WTC11 (cell line): ENCODE data around the gene AKR7A2. TPM values are rescaled to one million over a fixed set of nuclear protein-coding genes. Genes with fewer than 3 reads are reported as not detected.

Experiments used
- ATAC-seq: fragments of 200-7000 bp; cut with Tn5 transposase; 2 replicates; pipeline ENCODE4 v1.10.0; 2021; ENCODE audit warnings: mild to moderate bottlenecking, moderate library complexity
- CTCF ChIA-PET: fragments of 300-600 bp; sonication (Branson Sonifier 250); formaldehyde crosslinking; loops from one replicate; lab custom pipeline; 2021; ENCODE audit warnings: antibody characterized with exemption; lab: Charles Lee
- POLR2A ChIA-PET: fragments of 350-600 bp; sonication (Branson Sonifier 250); formaldehyde crosslinking; loops from one replicate; lab custom pipeline; 2021; ENCODE audit warnings: antibody characterized with exemption; lab: Charles Lee
- DNase-seq: peaks from one replicate; pipeline ENCODE4 v3.0.0; 2021; ENCODE audit warnings: low spot score
- H3K27ac Mint-ChIP-seq: 2 replicates; pipeline ENCODE4 v1.8.0; 2021; ENCODE audit warnings: mixed read lengths
- H3K27me3 Mint-ChIP-seq: 2 replicates; pipeline ENCODE4 v1.8.0; 2021; ENCODE audit warnings: low read depth, mild to moderate bottlenecking, moderate library complexity, mixed read lengths
- H3K36me3 Mint-ChIP-seq: 2 replicates; pipeline ENCODE4 v1.8.0; 2021; ENCODE audit warnings: mixed read lengths
- H3K4me1 Mint-ChIP-seq: 2 replicates; pipeline ENCODE4 v1.8.0; 2022; ENCODE audit warnings: mixed read lengths
- H3K4me3 Mint-ChIP-seq: 2 replicates; pipeline ENCODE4 v1.8.0; 2021; ENCODE audit warnings: mild to moderate bottlenecking, moderate library complexity, mixed read lengths
- H3K9me3 Mint-ChIP-seq: 2 replicates; pipeline ENCODE4 v1.8.0; 2021; ENCODE audit warnings: mixed read lengths
- CREB1 ChIP-seq: sonication (generic); formaldehyde crosslinking; IDR thresholded peaks from 2 replicates; pipeline ENCODE4 v1.8.0; 2023; ENCODE audit warnings: mild to moderate bottlenecking, missing genetic modification reagents
- EMX1 ChIP-seq: fragments of 250-450 bp; sonication (Bioruptor Pico); IDR thresholded peaks from 2 replicates; pipeline ENCODE4 v1.8.0; 2021; ENCODE audit warnings: mild to moderate bottlenecking
- ESRRA ChIP-seq: sonication (generic); formaldehyde crosslinking; IDR thresholded peaks from 2 replicates; pipeline ENCODE4 v1.8.1; 2022; ENCODE audit warnings: mild to moderate bottlenecking, missing genetic modification reagents, borderline replicate concordance
- GRHL2 ChIP-seq: fragments of 250-450 bp; sonication (Bioruptor Pico); IDR thresholded peaks from 2 replicates; pipeline ENCODE4 v1.8.0; 2022; ENCODE audit warnings: mild to moderate bottlenecking, moderate library complexity; ENCODE audit not compliant: insufficient replicate concordance, severe bottlenecking
- MXD4 ChIP-seq: fragments of 250-450 bp; sonication (Bioruptor Pico); IDR thresholded peaks from 2 replicates; pipeline ENCODE4 v1.8.0; 2021; ENCODE audit warnings: mild to moderate bottlenecking, moderate library complexity, borderline replicate concordance
- NR1H2 ChIP-seq: sonication (generic); formaldehyde crosslinking; IDR thresholded peaks from 2 replicates; pipeline ENCODE4 v1.9.0; 2021; ENCODE audit warnings: mild to moderate bottlenecking, moderate library complexity, missing genetic modification reagents
- NR3C1 ChIP-seq: sonication (generic); formaldehyde crosslinking; conservative IDR thresholded peaks from 2 replicates; pipeline ENCODE4 v1.8.1; 2023; ENCODE audit warnings: low read depth, mild to moderate bottlenecking, missing genetic modification reagents
- RELA ChIP-seq: sonication (generic); formaldehyde crosslinking; IDR thresholded peaks from 2 replicates; pipeline ENCODE4 v1.8.1; 2022; ENCODE audit warnings: missing genetic modification reagents, mild to moderate bottlenecking, borderline replicate concordance
- SMAD3 ChIP-seq: sonication (generic); formaldehyde crosslinking; IDR thresholded peaks from 2 replicates; pipeline ENCODE4 v1.8.0; 2022; ENCODE audit warnings: missing genetic modification reagents, mild to moderate bottlenecking, borderline replicate concordance
- TCF7 ChIP-seq: sonication (generic); formaldehyde crosslinking; IDR thresholded peaks from 2 replicates; pipeline ENCODE4 v1.8.0; 2022; ENCODE audit warnings: mild to moderate bottlenecking, low read depth, missing genetic modification reagents, moderate library complexity
- ZNF121 ChIP-seq: sonication (generic); formaldehyde crosslinking; IDR thresholded peaks from 2 replicates; pipeline ENCODE4 v1.8.0; 2023; ENCODE audit warnings: missing genetic modification reagents
- ZNF416 ChIP-seq: fragments of 250-450 bp; sonication (Bioruptor Pico); IDR thresholded peaks from 2 replicates; pipeline ENCODE4 v1.9.0; 2021; ENCODE audit warnings: mild to moderate bottlenecking, inconsistent platforms
- ZNF423 ChIP-seq: fragments of 250-450 bp; sonication (Bioruptor Pico); IDR thresholded peaks from 2 replicates; pipeline ENCODE4 v2.1.2; 2022; ENCODE audit warnings: mild to moderate bottlenecking, moderate library complexity
- total RNA-seq: library from RNA; stranded (reverse); gene quantifications from 3 replicates; pipeline ENCODE4 v1.2.3, GENCODE V29; 2021
- TF ChIP-seq, protein P1 (sequence below): fragments of 250-450 bp; sonication (Bioruptor Pico); IDR thresholded peaks from 2 replicates; pipeline ENCODE4 v1.9.0; 2021; ENCODE audit warnings: mild to moderate bottlenecking
- TF ChIP-seq, protein P2 (sequence below): sonication (generic); formaldehyde crosslinking; IDR thresholded peaks from 2 replicates; pipeline ENCODE4 v1.8.0; 2022; ENCODE audit warnings: mild to moderate bottlenecking, missing genetic modification reagents
- TF ChIP-seq, protein P3 (sequence below): sonication (generic); formaldehyde crosslinking; IDR thresholded peaks from 2 replicates; pipeline ENCODE4 v1.8.0; 2022; ENCODE audit warnings: missing genetic modification reagents
- TF ChIP-seq, protein P4 (sequence below): fragments of 200-600 bp; IDR thresholded peaks from 2 replicates; pipeline ENCODE4 v1.8.0; 2022; ENCODE audit warnings: antibody characterized with exemption
- TF ChIP-seq, protein P5 (sequence below): sonication (generic); formaldehyde crosslinking; IDR thresholded peaks from 2 replicates; pipeline ENCODE4 v1.8.1; 2023; ENCODE audit warnings: mild to moderate bottlenecking, missing genetic modification reagents, moderate library complexity
- TF ChIP-seq, protein P6 (sequence below): sonication (generic); formaldehyde crosslinking; IDR thresholded peaks from 2 replicates; pipeline ENCODE4 v1.8.1; 2022; ENCODE audit warnings: low read depth, mild to moderate bottlenecking, moderate library complexity, missing genetic modification reagents, borderline replicate concordance
- TF ChIP-seq, protein P7 (sequence below): sonication (generic); formaldehyde crosslinking; IDR thresholded peaks from 2 replicates; pipeline ENCODE4 v1.8.1; 2023; ENCODE audit warnings: mild to moderate bottlenecking, missing genetic modification reagents, borderline replicate concordance

AKR7A2 gene
- total RNA-seq, 1 experiment from 2014 or later = 43.4 TPM

DNA sequence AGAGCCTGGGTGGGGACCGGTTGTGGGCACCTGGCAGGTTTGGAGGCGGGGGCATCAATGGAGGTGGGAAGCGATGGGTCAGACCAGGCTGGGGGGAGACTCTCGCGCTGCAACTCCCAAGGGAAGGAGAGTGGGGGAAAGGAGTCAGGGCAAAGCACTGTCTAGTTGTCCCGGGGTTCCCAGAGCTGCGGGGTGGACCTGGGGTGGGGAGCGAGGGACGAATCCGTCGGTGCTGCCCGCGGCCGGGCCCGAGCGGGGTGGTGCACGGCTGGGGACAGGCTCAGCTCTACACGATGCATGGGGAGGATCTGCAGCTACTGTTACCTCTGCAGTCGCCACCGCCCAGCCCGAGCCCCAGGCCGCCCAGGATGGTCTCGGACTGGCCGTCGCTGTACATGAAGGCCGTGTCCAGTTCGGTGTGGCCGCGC is 427 bp downstream of the AKR7A2 start:
- Mint-ChIP-seq H3K27ac (no peak overlapping the region), H3K9me3 (no peaks in the 10 kb centered on the region), H3K4me3 (peak overlapping the region; percentile 94), H3K4me1 (peaks cover 13% of the 10 kb centered on the region), H3K36me3 (peaks cover 16% of the 10 kb centered on the region), H3K27me3 (peaks cover 6% of the 10 kb centered on the region)
- POLR2A ChIA-PET = interaction anchor here (1.3 kb wide), 1 partner anchor 60 kb away, joined by 4 read pairs; the partner anchor contains the start of genes EMC1 and MRTO4
- CTCF ChIA-PET = interaction anchor here (1.1 to 1.6 kb wide), 3 partner anchors 271 to 342 kb away, joined by 3 to 6 read pairs (median 5); no protein-coding TSS in a partner anchor
- ATAC-seq (peak; percentile 16), DNase-seq (no peak)
- TF ChIP-seq, protein P1, sequence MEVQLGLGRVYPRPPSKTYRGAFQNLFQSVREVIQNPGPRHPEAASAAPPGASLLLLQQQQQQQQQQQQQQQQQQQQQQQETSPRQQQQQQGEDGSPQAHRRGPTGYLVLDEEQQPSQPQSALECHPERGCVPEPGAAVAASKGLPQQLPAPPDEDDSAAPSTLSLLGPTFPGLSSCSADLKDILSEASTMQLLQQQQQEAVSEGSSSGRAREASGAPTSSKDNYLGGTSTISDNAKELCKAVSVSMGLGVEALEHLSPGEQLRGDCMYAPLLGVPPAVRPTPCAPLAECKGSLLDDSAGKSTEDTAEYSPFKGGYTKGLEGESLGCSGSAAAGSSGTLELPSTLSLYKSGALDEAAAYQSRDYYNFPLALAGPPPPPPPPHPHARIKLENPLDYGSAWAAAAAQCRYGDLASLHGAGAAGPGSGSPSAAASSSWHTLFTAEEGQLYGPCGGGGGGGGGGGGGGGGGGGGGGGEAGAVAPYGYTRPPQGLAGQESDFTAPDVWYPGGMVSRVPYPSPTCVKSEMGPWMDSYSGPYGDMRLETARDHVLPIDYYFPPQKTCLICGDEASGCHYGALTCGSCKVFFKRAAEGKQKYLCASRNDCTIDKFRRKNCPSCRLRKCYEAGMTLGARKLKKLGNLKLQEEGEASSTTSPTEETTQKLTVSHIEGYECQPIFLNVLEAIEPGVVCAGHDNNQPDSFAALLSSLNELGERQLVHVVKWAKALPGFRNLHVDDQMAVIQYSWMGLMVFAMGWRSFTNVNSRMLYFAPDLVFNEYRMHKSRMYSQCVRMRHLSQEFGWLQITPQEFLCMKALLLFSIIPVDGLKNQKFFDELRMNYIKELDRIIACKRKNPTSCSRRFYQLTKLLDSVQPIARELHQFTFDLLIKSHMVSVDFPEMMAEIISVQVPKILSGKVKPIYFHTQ (CRISPR knock-in tag) = no peak
- TF ChIP-seq RELA (CRISPR knock-in tag) (no peak), ESRRA (0 out of 2 replicates have a peak, but pooled peaks have one; percentile 9), NR1H2 (CRISPR knock-in tag) (no peak), GRHL2 (CRISPR knock-in tag) (no peak), ZNF121 (CRISPR knock-in tag) (no peak), NR3C1 (CRISPR knock-in tag) (no peak), SMAD3 (no peak), CREB1 (CRISPR knock-in tag) (no peak), MXD4 (CRISPR knock-in tag) (no peak), TCF7 (CRISPR knock-in tag) (0 out of 2 replicates have a peak, but pooled peaks have one; percentile 19), EMX1 (no peak), ZNF416 (CRISPR knock-in tag) (no peak), ZNF423 (CRISPR knock-in tag) (no peak)
- TF ChIP-seq, protein P2, sequence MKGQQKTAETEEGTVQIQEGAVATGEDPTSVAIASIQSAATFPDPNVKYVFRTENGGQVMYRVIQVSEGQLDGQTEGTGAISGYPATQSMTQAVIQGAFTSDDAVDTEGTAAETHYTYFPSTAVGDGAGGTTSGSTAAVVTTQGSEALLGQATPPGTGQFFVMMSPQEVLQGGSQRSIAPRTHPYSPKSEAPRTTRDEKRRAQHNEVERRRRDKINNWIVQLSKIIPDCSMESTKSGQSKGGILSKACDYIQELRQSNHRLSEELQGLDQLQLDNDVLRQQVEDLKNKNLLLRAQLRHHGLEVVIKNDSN = no peak
- TF ChIP-seq, protein P3, sequence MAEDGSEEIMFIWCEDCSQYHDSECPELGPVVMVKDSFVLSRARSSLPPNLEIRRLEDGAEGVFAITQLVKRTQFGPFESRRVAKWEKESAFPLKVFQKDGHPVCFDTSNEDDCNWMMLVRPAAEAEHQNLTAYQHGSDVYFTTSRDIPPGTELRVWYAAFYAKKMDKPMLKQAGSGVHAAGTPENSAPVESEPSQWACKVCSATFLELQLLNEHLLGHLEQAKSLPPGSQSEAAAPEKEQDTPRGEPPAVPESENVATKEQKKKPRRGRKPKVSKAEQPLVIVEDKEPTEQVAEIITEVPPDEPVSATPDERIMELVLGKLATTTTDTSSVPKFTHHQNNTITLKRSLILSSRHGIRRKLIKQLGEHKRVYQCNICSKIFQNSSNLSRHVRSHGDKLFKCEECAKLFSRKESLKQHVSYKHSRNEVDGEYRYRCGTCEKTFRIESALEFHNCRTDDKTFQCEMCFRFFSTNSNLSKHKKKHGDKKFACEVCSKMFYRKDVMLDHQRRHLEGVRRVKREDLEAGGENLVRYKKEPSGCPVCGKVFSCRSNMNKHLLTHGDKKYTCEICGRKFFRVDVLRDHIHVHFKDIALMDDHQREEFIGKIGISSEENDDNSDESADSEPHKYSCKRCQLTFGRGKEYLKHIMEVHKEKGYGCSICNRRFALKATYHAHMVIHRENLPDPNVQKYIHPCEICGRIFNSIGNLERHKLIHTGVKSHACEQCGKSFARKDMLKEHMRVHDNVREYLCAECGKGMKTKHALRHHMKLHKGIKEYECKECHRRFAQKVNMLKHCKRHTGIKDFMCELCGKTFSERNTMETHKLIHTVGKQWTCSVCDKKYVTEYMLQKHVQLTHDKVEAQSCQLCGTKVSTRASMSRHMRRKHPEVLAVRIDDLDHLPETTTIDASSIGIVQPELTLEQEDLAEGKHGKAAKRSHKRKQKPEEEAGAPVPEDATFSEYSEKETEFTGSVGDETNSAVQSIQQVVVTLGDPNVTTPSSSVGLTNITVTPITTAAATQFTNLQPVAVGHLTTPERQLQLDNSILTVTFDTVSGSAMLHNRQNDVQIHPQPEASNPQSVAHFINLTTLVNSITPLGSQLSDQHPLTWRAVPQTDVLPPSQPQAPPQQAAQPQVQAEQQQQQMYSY (CRISPR knock-in tag) = no peak
- TF ChIP-seq, protein P4, sequence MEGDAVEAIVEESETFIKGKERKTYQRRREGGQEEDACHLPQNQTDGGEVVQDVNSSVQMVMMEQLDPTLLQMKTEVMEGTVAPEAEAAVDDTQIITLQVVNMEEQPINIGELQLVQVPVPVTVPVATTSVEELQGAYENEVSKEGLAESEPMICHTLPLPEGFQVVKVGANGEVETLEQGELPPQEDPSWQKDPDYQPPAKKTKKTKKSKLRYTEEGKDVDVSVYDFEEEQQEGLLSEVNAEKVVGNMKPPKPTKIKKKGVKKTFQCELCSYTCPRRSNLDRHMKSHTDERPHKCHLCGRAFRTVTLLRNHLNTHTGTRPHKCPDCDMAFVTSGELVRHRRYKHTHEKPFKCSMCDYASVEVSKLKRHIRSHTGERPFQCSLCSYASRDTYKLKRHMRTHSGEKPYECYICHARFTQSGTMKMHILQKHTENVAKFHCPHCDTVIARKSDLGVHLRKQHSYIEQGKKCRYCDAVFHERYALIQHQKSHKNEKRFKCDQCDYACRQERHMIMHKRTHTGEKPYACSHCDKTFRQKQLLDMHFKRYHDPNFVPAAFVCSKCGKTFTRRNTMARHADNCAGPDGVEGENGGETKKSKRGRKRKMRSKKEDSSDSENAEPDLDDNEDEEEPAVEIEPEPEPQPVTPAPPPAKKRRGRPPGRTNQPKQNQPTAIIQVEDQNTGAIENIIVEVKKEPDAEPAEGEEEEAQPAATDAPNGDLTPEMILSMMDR = no peak
- TF ChIP-seq, protein P5, sequence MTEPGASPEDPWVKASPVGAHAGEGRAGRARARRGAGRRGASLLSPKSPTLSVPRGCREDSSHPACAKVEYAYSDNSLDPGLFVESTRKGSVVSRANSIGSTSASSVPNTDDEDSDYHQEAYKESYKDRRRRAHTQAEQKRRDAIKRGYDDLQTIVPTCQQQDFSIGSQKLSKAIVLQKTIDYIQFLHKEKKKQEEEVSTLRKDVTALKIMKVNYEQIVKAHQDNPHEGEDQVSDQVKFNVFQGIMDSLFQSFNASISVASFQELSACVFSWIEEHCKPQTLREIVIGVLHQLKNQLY (CRISPR knock-in tag) = no peak
- TF ChIP-seq, protein P6, sequence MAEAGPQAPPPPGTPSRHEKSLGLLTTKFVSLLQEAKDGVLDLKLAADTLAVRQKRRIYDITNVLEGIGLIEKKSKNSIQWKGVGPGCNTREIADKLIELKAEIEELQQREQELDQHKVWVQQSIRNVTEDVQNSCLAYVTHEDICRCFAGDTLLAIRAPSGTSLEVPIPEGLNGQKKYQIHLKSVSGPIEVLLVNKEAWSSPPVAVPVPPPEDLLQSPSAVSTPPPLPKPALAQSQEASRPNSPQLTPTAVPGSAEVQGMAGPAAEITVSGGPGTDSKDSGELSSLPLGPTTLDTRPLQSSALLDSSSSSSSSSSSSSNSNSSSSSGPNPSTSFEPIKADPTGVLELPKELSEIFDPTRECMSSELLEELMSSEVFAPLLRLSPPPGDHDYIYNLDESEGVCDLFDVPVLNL = peak; percentile 66; the same call in 1 of the 2 replicates
- TF ChIP-seq, protein P7, sequence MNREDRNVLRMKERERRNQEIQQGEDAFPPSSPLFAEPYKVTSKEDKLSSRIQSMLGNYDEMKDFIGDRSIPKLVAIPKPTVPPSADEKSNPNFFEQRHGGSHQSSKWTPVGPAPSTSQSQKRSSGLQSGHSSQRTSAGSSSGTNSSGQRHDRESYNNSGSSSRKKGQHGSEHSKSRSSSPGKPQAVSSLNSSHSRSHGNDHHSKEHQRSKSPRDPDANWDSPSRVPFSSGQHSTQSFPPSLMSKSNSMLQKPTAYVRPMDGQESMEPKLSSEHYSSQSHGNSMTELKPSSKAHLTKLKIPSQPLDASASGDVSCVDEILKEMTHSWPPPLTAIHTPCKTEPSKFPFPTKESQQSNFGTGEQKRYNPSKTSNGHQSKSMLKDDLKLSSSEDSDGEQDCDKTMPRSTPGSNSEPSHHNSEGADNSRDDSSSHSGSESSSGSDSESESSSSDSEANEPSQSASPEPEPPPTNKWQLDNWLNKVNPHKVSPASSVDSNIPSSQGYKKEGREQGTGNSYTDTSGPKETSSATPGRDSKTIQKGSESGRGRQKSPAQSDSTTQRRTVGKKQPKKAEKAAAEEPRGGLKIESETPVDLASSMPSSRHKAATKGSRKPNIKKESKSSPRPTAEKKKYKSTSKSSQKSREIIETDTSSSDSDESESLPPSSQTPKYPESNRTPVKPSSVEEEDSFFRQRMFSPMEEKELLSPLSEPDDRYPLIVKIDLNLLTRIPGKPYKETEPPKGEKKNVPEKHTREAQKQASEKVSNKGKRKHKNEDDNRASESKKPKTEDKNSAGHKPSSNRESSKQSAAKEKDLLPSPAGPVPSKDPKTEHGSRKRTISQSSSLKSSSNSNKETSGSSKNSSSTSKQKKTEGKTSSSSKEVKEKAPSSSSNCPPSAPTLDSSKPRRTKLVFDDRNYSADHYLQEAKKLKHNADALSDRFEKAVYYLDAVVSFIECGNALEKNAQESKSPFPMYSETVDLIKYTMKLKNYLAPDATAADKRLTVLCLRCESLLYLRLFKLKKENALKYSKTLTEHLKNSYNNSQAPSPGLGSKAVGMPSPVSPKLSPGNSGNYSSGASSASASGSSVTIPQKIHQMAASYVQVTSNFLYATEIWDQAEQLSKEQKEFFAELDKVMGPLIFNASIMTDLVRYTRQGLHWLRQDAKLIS (CRISPR knock-in tag) = no peak
